HG03135 (cell line): Measurements from ENCODE around the gene DHRS7B.
"Not testable (repeated sequence)": the region's sequence is repeated elsewhere in the genome, so short reads cannot be mapped to it uniquely, and the experiment has no call there.

Experiments
- ATAC-seq: cut with Tn5 transposase; IDR thresholded peaks from one replicate; pipeline ENCODE4 v1.9.1; 2021; ENCODE audit warnings: mild to moderate bottlenecking, moderate library complexity; ENCODE audit not compliant: unreplicated experiment

The DHRS7B gene

DNA sequence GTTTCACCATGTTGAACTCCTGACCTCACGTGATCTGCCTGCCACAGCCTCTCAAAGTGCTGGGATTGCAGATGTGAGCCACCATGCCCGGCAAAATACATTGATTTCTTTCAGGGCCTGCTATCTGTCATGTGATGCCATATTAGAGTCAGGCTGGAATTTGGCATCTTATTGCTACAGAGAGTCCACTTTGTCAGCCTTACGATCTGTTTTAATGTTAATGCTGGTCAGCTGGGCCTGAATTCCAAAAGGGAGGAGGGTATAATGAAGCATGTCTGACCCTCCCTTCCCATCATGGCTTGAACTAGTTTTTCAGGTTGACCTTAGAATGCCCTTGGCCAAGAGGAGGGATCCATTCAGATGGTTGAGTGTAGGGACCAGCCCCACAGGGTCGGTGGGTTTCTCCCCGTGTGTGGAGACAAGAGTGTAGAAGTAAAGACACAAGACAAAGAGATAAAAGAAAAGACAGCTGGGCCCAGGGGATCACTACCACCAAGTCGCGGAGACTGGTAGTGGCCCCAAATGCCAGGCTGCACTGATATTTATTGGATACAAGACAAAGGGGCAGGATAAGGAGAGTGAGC, 19.6 kb upstream of the DHRS7B start:
- not testable (repeated sequence) for ATAC-seq

- no peak for ATAC-seq
Observed at GRCh38 chr17:21108651-21109050, 18.1 kb upstream of the DHRS7B start.

DNA sequence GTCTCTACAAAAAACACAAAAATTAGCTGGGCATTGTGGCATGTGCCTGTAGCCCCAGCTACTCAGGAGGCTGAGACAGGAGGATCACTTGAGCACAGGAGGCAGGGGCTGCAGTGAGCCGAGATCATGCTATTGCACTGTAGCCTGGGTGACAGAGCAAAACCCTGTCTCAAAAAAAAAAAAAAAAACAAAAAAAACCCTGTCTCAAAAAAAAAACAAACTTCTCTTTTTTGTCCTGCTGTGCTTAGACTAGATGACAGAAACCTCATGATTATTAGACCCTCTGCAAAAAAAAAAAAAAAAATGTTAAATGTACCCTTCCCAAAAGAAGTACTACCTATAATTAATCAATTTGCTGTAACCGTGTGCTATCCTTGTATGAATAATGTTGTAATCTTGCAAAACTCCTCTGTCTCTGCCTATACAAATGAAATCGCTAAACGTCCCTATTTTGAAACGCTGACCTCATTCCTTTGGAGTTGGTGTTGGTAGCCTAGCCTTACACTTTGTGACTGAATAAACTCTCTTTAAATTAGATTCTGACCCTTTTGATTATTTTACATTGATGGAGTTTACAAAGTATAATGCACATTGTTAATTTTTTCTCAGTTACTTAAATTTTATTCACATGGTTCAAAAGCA, 13.6 kb upstream of the DHRS7B start:
- no peak for ATAC-seq

GRCh38 chr17:21113716-21114115, 13.0 kb upstream of the DHRS7B start:
- no peak for ATAC-seq

GRCh38 chr17:21114791-21115190, 12.0 kb upstream of the DHRS7B start:
- ATAC-seq: not testable (repeated sequence)

GRCh38 chr17:21119247-21119918, 7.4 kb upstream of the DHRS7B start:
- ATAC-seq: no peak

- ATAC-seq: no peak
Observed at GRCh38 chr17:21119919-21120249, 6.9 kb upstream of the DHRS7B start.

GRCh38 chr17:21124086-21124485, 2.7 kb upstream of the DHRS7B start:
- no peak for ATAC-seq

GRCh38 chr17:21124517-21124916, 2.2 kb upstream of the DHRS7B start:
- not testable (repeated sequence) for ATAC-seq

DNA sequence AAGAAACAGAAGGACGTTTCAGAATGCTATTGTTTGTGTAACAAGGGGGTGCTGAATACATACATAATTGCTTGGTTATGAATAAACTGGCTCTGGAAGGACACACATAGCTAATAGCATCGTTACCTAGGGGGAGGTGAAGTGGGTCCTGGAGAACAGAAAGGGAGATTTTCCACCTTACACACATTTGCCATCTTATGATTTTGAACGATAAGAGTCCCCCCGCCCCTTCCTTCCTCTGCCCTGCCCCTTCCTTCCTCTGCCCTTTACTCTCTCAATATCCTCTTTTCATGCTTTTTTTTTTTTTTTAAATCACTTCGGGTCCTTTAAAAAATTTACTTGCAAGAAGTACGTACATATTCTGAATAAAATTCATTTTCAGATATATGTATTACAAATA, 902 bp upstream of the DHRS7B start:
- ATAC-seq: no peak

DNA sequence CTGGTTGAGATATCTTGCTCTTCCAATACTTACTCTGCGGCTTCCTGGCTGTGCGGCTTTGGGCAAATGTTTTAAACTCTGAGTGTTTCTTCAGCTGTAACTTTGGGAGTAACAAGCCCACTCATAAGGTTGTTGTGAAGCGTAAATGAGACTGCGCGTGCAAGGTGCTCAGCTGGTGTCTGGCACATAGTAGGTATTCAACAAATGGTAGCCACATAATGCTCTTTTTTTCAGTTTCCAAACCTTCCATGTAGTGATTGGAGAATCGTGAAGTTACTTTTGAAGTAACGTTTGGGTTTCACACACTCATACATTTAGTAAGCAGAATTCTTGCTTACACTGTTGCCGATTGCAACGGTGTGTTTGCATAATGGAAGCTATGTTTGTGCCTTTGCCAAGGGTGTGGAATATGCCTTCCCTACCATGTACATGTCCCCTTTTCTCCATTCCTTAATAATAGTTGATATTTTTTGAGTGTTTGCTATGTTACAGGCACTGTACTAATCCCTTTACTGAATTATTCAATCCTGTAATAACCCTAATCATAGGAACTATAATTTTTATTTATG, 829 bp downstream of the DHRS7B start:
- ATAC-seq: no peak

DNA sequence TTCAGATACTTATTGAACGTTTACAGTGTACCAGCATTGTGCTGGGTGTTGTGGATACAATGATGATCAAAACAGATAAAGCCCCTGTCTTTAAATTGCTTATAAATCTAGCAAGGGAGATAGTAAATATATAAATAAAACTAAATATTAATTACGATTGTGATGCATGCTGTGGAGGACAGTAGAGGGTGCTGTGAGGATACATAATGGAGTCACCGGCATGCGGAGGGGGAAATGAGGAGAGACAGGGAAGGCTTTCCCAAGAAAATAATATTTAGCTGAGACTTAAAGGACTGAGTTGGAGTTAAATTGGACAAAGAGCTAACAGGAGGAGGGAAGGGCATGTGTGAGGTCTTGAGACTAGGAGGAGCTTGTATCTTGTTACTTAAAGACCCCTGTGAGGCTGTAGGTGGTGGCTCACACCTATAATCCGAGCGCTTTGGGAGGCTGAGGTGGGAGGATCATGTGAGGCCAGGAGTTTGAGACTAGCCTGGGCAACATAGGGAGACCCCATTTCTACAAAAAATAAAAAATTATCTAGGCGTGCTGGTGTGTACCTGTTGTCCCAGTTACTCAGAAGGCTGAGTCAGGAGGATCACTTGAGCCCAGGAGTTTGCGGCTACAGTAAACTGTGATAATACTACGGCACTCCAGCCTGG, 2.4 kb downstream of the DHRS7B start:
- ATAC-seq: no peak

GRCh38 chr17:21131137-21131536, 4.4 kb downstream of the DHRS7B start:
- ATAC-seq: no peak

DNA sequence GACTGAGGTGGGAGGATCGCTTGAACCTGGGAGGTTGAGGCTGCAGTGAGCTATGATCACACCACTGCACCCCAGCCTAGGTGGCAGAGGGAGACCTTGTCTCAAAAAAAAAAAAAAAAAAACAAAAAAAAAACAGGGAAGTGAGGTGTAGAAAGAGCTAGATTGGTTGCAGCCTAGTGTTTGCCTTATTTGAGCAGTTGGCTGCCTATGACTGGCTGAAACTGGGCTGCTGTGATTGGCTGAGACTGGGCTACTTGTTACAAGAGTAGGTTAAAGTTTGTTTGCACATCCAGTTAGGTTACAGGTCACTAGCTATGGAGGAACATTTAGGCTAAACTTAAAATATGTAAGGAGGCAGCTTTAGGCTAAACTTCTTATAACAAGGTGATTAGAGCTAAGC, 5.7 kb downstream of the DHRS7B start:
- ATAC-seq: no peak

GRCh38 chr17:21134559-21134958, 7.8 kb downstream of the DHRS7B start:
- ATAC-seq: no peak

DNA sequence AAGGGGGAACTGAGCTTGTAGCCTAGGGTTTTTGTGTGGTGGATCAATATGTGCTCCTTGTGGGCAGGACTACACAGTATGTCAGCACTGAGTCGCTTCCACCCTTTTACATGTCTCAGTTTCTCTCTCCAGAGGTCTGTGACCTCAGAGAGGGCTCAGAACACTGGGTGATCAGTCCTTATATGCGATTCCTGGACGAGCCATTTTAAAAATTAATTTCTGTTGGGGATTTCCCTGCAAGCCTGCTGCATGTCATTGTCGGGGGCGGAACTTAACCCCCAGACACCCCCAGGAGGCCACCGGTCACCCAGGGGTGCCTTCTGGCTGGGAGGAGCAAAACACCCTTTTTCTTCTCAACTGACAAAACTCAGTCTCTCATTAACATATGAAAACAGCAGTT, 14.1 kb downstream of the DHRS7B start:
- peak; percentile 71 for ATAC-seq

GRCh38 chr17:21141331-21141730, 14.6 kb downstream of the DHRS7B start:
- ATAC-seq: no peak

- not testable (repeated sequence) for ATAC-seq
Observed at GRCh38 chr17:21142065-21142464, 15.3 kb downstream of the DHRS7B start.

GRCh38 chr17:21143695-21144094, 16.9 kb downstream of the DHRS7B start:
- ATAC-seq: no peak

DNA sequence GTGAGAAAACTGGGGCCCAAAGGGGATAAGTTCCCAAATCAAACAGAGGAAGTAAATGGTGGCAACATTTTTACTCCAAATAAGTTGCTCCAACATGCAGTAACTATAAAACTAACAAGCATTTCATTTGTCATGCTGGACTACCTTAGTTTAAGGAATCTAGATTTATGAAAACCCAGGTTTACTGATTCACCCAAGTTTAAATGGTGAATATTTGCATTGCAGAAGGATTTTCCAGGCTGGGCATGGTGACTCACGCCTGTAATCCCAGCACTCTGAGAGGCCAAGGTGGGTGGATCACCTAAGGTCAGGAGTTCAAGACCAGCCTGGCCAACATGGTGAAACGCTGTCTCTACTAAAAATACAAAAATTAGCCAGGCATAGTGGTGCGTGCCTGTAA, 17.5 kb downstream of the DHRS7B start:
- ATAC-seq: not testable (repeated sequence)

DNA sequence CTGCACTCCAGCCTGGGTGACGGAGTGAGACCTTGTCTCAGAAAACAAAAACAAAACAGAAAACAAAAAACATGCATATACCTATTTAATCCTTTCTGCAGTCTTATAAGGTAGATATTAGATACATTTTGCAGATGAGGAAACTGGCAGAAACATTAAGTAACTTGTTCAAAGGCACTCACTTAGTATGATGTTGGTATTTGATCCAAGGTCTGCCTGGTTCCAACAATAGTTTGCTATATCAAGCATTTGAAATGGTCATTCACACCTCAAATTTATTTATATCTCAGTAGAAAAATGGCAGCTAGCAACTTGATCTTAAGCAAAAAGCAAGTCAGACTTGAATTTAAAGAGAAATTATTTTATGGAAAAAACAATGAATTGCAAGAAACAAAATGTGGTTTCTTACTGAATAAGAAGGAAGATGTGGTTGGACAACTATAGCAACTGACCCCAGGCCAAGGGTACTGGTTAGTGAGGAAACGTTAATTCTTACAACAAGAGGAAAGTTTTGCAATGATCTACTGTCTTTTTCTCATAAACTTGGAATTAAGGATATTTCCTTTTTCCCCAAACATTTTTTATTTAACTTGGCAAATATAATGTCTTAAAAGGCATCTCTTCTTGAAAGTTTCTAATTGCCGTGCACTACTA, 19.7 kb downstream of the DHRS7B start:
- no peak for ATAC-seq
